Natural killer cell (primary cell): ENCODE results near the gene PRRG4. TPM values are rescaled to one million over a fixed set of nuclear protein-coding genes. Genes with fewer than 3 reads are reported as not detected.

Experiments used
- ATAC-seq, 3 donors: fragments of 150-1000 bp in 2 of 3; fragments of 200-7000 bp in 1 of 3; cut with Tn5 transposase; 1 replicate in 1 of 3; 2 replicates in 2 of 3; pipeline ENCODE4 v1.10.0; 2021; ENCODE audit warnings: mild to moderate bottlenecking in 2 of 3, moderate library complexity in 2 of 3
- DNase-seq, 2 donors: peaks; one replicate each; pipeline versions ENCODE4 v3.0.0 to v3.0.0-alpha.2; 2013 to 2021; ENCODE audit warnings: mixed read lengths in 1 of 2
- H3K27ac ChIP-seq: one replicate; pipeline ENCODE4 v1.5.1; 2013; ENCODE audit warnings: mild to moderate bottlenecking, low read length
- H3K27me3 ChIP-seq: one replicate; pipeline ENCODE4 v1.6.1; 2013; ENCODE audit warnings: low read length; ENCODE audit not compliant: control insufficient read depth, insufficient read depth
- H3K36me3 ChIP-seq: one replicate; pipeline ENCODE4 v1.6.1; 2013; ENCODE audit warnings: low read length; ENCODE audit not compliant: control insufficient read depth, insufficient read depth
- H3K4me1 ChIP-seq: one replicate; pipeline ENCODE4 v1.6.1; 2013; ENCODE audit warnings: low read length; ENCODE audit not compliant: control insufficient read depth, insufficient read depth
- H3K4me3 ChIP-seq: one replicate; pipeline ENCODE4 v1.5.1; 2013; ENCODE audit warnings: low read length
- H3K9me3 ChIP-seq: one replicate; pipeline ENCODE4 v1.6.1; 2013; ENCODE audit warnings: low read length; ENCODE audit not compliant: control insufficient read depth, insufficient read depth
- H3K27ac Mint-ChIP-seq, 2 donors: one replicate each; pipeline ENCODE4 v1.8.0; 2022; ENCODE audit warnings: mild to moderate bottlenecking in 2 of 2, mixed read lengths in 2 of 2, moderate library complexity in 1 of 2
- H3K27me3 Mint-ChIP-seq, 2 donors: one replicate each; pipeline ENCODE4 v1.8.0; 2022; ENCODE audit warnings: low read depth in 2 of 2, mixed read lengths in 2 of 2
- H3K36me3 Mint-ChIP-seq: one replicate; pipeline ENCODE4 v1.8.0; 2022; ENCODE audit warnings: mixed read lengths
- H3K4me1 Mint-ChIP-seq, 2 donors: one replicate each; pipeline ENCODE4 v1.8.0; 2022; ENCODE audit warnings: mixed read lengths in 2 of 2
- H3K4me3 Mint-ChIP-seq: one replicate; pipeline ENCODE4 v1.8.0; 2022; ENCODE audit warnings: mild to moderate bottlenecking, moderate library complexity, mixed read lengths
- H3K9me3 Mint-ChIP-seq, 2 donors: one replicate each; pipeline ENCODE4 v1.8.0; 2022; ENCODE audit warnings: mixed read lengths in 2 of 2
- CTCF ChIP-seq: fragments of 200-600 bp; IDR thresholded peaks from one replicate; pipeline ENCODE4 v1.8.0; 2022; ENCODE audit warnings: antibody characterized with exemption
- WGBS: methylation state at CpG from one replicate; pipeline ENCODE4 v1.1.7; 2013; ENCODE audit warnings: missing lambda C conversion rate; ENCODE audit not compliant: insufficient coverage; 5-methylcytosine and 5-hydroxymethylcytosine counted together
- intact Hi-C: fragments of 100-400 bp; cut with micrococcal nuclease; formaldehyde crosslinking; loops from one replicate; pipeline ENCODE4 v1.14.2; 2022
- total RNA-seq, 4 donors: library from RNA; stranded (reverse); fragments of 120-200 nt in 1 of 4; gene quantifications; one replicate each; pipeline versions ENCODE4 v1.2.3 to v1.2.4, GENCODE V29; 2013 to 2022

The PRRG4 gene
- total RNA-seq, 3 donors from 2014 or later (not counting 1 experiment from before 2014, with no cell fraction given), result 0.14 to 0.25 (median 0.19) TPM

GRCh38 chr11:32817181-32817851 is 12.4 kb upstream of the PRRG4 start:
- 91% methylated on average over 4 of the region's 4 CpGs for WGBS
- Mint-ChIP-seq H3K27ac (no peak overlapping the region), H3K4me1 (no peaks in the 10 kb centered on the region), H3K36me3 (no peaks in the 10 kb centered on the region), H3K9me3 (no peaks in the 10 kb centered on the region), H3K4me3 (no peak overlapping the region), H3K27me3 (peaks cover 0 to 3% of the 10 kb centered on the region in 2 donors)
- ATAC-seq (no peak), DNase-seq (no peak)
- Histone ChIP-seq H3K4me1 (no peaks in the 10 kb centered on the region), H3K36me3 (no peaks in the 10 kb centered on the region), H3K4me3 (no peak overlapping the region), H3K27ac (no peak overlapping the region), H3K9me3 (no peaks in the 10 kb centered on the region), H3K27me3 (no peaks in the 10 kb centered on the region)
- TF ChIP-seq CTCF, result no peak
- intact Hi-C loops, result no loop called here

DNA sequence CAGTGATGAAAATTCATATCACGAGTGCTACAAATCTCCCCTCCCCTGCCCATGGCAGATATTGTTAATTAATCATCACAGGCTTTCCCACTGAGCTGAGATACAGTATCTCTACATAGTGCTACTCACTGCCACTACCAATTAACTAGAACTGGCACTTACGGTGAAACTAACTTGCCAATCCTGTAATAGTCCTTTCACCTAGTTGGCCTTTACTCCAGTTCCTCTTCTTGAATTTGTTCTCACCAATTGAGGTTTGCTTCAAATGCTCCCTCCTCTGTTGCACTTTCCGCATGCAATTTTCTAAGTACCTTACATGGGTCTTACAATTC is 11.9 kb upstream of the PRRG4 start:
- Mint-ChIP-seq H3K4me1 (no peaks in the 10 kb centered on the region), H3K4me3 (no peak overlapping the region), H3K36me3 (no peaks in the 10 kb centered on the region), H3K27ac (no peak overlapping the region), H3K27me3 (peaks cover 0 to 7% of the 10 kb centered on the region in 2 donors), H3K9me3 (no peaks in the 10 kb centered on the region)
- DNase-seq (no peak), ATAC-seq (no peak)
- H3K27ac ChIP-seq, result no peak overlapping the region
- H3K4me3 ChIP-seq, result no peak overlapping the region
- no peaks in the 10 kb centered on the region for H3K27me3 ChIP-seq
- no peaks in the 10 kb centered on the region for H3K36me3 ChIP-seq
- intact Hi-C loops, result no loop called here
- no peaks in the 10 kb centered on the region for H3K9me3 ChIP-seq
- 93% methylated on average over 3 of the region's 3 CpGs for WGBS
- H3K4me1 ChIP-seq, result no peaks in the 10 kb centered on the region
- no peak for TF ChIP-seq CTCF

GRCh38 chr11:32819187-32819586 is 10.5 kb upstream of the PRRG4 start:
- no peaks in the 10 kb centered on the region for H3K36me3 ChIP-seq
- Mint-ChIP-seq H3K4me1 (no peaks in the 10 kb centered on the region), H3K9me3 (no peaks in the 10 kb centered on the region), H3K36me3 (no peaks in the 10 kb centered on the region), H3K4me3 (no peak overlapping the region), H3K27ac (no peak overlapping the region), H3K27me3 (peaks cover 0 to 7% of the 10 kb centered on the region in 2 donors)
- no peak overlapping the region for H3K27ac ChIP-seq
- TF ChIP-seq CTCF, result no peak
- no peak for DNase-seq
- no peak for ATAC-seq
- H3K4me1 ChIP-seq, result no peaks in the 10 kb centered on the region
- no CpG with 5 or more reads among the region's 2 CpGs for WGBS
- no peaks in the 10 kb centered on the region for H3K27me3 ChIP-seq
- intact Hi-C loops, result no loop called here
- H3K9me3 ChIP-seq, result no peaks in the 10 kb centered on the region
- H3K4me3 ChIP-seq, result no peak overlapping the region

GRCh38 chr11:32820497-32820896 is 9.2 kb upstream of the PRRG4 start:
- H3K4me3 Mint-ChIP-seq, result no peak overlapping the region
- DNase-seq (no peak), ATAC-seq (no peak)
- no peak for TF ChIP-seq CTCF
- H3K4me1 ChIP-seq, result no peaks in the 10 kb centered on the region
- no peak overlapping the region for H3K27ac Mint-ChIP-seq
- H3K36me3 Mint-ChIP-seq, result no peaks in the 10 kb centered on the region
- no peak overlapping the region for H3K27ac ChIP-seq
- H3K27me3 Mint-ChIP-seq, result peaks cover 0 to 7% of the 10 kb centered on the region in 2 donors
- H3K27me3 ChIP-seq, result no peaks in the 10 kb centered on the region
- H3K9me3 Mint-ChIP-seq, result no peaks in the 10 kb centered on the region
- no peak overlapping the region for H3K4me3 ChIP-seq
- intact Hi-C loops, result no loop called here
- no peaks in the 10 kb centered on the region for H3K4me1 Mint-ChIP-seq
- H3K9me3 ChIP-seq, result no peaks in the 10 kb centered on the region
- no peaks in the 10 kb centered on the region for H3K36me3 ChIP-seq
